CD4-positive, alpha-beta memory T cell (primary cell): ENCODE data around the gene TNFSF13. TPM values are rescaled to one million over a fixed set of nuclear protein-coding genes. Genes with fewer than 3 reads are reported as not detected.
A peak's percentile ranks its signal among the peaks of the same experiment; 100 is the strongest.

Source experiments
- CTCF ChIA-PET: fragments of 350-600 bp; sonication (Branson Sonifier 250); formaldehyde crosslinking; loops from one replicate; lab custom pipeline; 2021; ENCODE audit warnings: inconsistent platforms; ENCODE audit not compliant: partially characterized antibody; lab: Charles Lee
- POLR2A ChIA-PET: fragments of 350-600 bp; sonication (Branson Sonifier 250); formaldehyde crosslinking; loops from one replicate; lab custom pipeline; 2021; ENCODE audit not compliant: partially characterized antibody; lab: Charles Lee
- DNase-seq, 5 donors: peaks; one replicate each; pipeline versions ENCODE4 v3.0.0 to v3.0.0-alpha.2; 2020 to 2022; ENCODE audit warnings: mixed read lengths in 1 of 5
- H3K27ac ChIP-seq: one replicate; pipeline ENCODE4 v1.7.0; 2013; ENCODE audit warnings: low read depth, low read length
- H3K27me3 ChIP-seq: 2 replicates; pipeline ENCODE4 v1.7.0; 2013; ENCODE audit warnings: mild to moderate bottlenecking, low read length, moderate library complexity; ENCODE audit not compliant: insufficient read depth
- H3K36me3 ChIP-seq: 2 replicates; pipeline ENCODE4 v1.7.0; 2013; ENCODE audit warnings: mild to moderate bottlenecking, low read length, moderate library complexity; ENCODE audit not compliant: insufficient read depth
- H3K4me1 ChIP-seq: 2 replicates; pipeline ENCODE4 v1.7.0; 2013; ENCODE audit warnings: mild to moderate bottlenecking, low read length, moderate library complexity; ENCODE audit not compliant: insufficient read depth
- H3K4me3 ChIP-seq, 2 donors: one replicate each; pipeline ENCODE4 v1.7.0; 2013; ENCODE audit warnings: low read length in 2 of 2, mild to moderate bottlenecking in 1 of 2
- H3K9me3 ChIP-seq, 2 donors: one replicate each; pipeline ENCODE4 v1.7.0; 2013; ENCODE audit warnings: low read length in 2 of 2, control low read depth in 1 of 2; ENCODE audit not compliant: control insufficient read depth in 1 of 2
- H3K27ac Mint-ChIP-seq, 7 donors: one replicate each; pipeline ENCODE4 v1.8.0; 2020 to 2021; ENCODE audit warnings: mixed read lengths in 7 of 7, mild to moderate bottlenecking in 6 of 7, inconsistent platforms in 3 of 7, moderate library complexity in 3 of 7
- H3K27me3 Mint-ChIP-seq, 2 donors: one replicate each; pipeline ENCODE4 v1.8.0; 2020 to 2021; ENCODE audit warnings: mixed read lengths in 2 of 2
- H3K36me3 Mint-ChIP-seq, 2 donors: one replicate each; pipeline ENCODE4 v1.8.0; 2020 to 2021; ENCODE audit warnings: mixed read lengths in 2 of 2, inconsistent platforms in 1 of 2, mild to moderate bottlenecking in 1 of 2
- H3K4me1 Mint-ChIP-seq, 4 donors: one replicate each; pipeline ENCODE4 v1.8.0; 2020 to 2021; ENCODE audit warnings: mixed read lengths in 4 of 4, mild to moderate bottlenecking in 1 of 4
- H3K4me3 Mint-ChIP-seq, 8 donors: one replicate each; pipeline ENCODE4 v1.8.0; 2020 to 2021; ENCODE audit warnings: mixed read lengths in 8 of 8, mild to moderate bottlenecking in 7 of 8, moderate library complexity in 6 of 8, inconsistent platforms in 3 of 8
- H3K9me3 Mint-ChIP-seq, 8 donors: one replicate each; pipeline ENCODE4 v1.8.0; 2020 to 2021; ENCODE audit warnings: mixed read lengths in 8 of 8, mild to moderate bottlenecking in 5 of 8, inconsistent platforms in 3 of 8, moderate library complexity in 1 of 8
- intact Hi-C: fragments of 100-400 bp; cut with micrococcal nuclease; formaldehyde crosslinking; loops from one replicate; pipeline ENCODE4 v1.15.1; 2023
- polyA plus RNA-seq, 2 donors: library from polyadenylated mRNA; unstranded; fragments of 300-500 nt; fragmentation: Illumina TruSeq; gene quantifications; one replicate each; pipeline ENCODE4 v1.2.3, GENCODE V29; 2021
- total RNA-seq, 2 experiments: library from RNA; stranded (reverse); gene quantifications; one replicate each; pipeline ENCODE4 v1.2.3, GENCODE V29; 2021

TNFSF13 gene
- total and polyA plus RNA-seq, 4 experiments from 2014 or later, result 0.68 to 3.8 (median 2.9) TPM; not detected in 1

DNA sequence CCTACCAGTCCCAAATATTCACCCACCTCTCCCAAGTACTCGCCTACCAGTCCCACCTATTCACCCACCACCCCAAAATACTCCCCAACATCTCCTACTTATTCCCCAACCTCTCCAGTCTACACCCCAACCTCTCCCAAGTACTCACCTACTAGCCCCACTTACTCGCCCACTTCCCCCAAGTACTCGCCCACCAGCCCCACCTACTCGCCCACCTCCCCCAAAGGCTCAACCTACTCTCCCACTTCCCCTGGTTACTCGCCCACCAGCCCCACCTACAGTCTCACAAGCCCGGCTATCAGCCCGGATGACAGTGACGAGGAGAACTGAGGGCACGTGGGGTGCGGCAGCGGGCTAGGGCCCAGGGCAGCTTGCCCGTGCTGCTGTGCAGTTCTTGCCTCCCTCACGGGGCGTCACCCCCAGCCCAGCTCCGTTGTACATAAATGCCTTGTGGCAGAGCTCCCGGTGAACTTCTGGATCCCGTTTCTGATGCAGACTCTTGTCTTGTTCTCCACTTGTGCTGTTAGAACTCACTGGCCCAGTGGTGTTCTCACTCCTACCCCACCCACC, 44.6 kb upstream of the TNFSF13 start:
- H3K9me3 Mint-ChIP-seq, result no peaks in the 10 kb centered on the region
- H3K27ac Mint-ChIP-seq, result peak overlapping the region in 2 of 7 donors; percentile 43 to 59
- H3K4me3 ChIP-seq, result no peak overlapping the region
- CTCF ChIA-PET, result interaction anchor here (0.7 to 6.9 kb wide), 36 partner anchors 9 to 234 kb away, joined by 3 to 173 read pairs (median 6); partner anchors contain the start of genes ACAP1, SENP3, SOX15 and TMEM102
- H3K36me3 Mint-ChIP-seq, result peaks cover 36 to 58% of the 10 kb centered on the region in 2 donors
- no peaks in the 10 kb centered on the region for H3K4me1 ChIP-seq
- H3K27me3 ChIP-seq, result no peaks in the 10 kb centered on the region
- DNase-seq, result no peak
- no peaks in the 10 kb centered on the region for H3K9me3 ChIP-seq
- H3K36me3 ChIP-seq, result peaks cover 51% of the 10 kb centered on the region
- no peaks in the 10 kb centered on the region for H3K27me3 Mint-ChIP-seq
- H3K4me1 Mint-ChIP-seq, result peaks cover 0 to 2% (median under 1%) of the 10 kb centered on the region in 4 donors
- H3K4me3 Mint-ChIP-seq, result peak overlapping the region in 1 of 8 donors; percentile 35
- no peak overlapping the region for H3K27ac ChIP-seq
- intact Hi-C loops, result loop anchor here (1.0 kb wide), 2 partner anchors 47 to 75 kb away; partner anchors contain the start of gene SENP3
- POLR2A ChIA-PET, result interaction anchor here (0.6 to 4.8 kb wide), 16 partner anchors 10 to 174 kb away, joined by 3 to 40 read pairs (median 4); partner anchors contain the start of genes POLR2A, SENP3, TP53 and WRAP53

DNA sequence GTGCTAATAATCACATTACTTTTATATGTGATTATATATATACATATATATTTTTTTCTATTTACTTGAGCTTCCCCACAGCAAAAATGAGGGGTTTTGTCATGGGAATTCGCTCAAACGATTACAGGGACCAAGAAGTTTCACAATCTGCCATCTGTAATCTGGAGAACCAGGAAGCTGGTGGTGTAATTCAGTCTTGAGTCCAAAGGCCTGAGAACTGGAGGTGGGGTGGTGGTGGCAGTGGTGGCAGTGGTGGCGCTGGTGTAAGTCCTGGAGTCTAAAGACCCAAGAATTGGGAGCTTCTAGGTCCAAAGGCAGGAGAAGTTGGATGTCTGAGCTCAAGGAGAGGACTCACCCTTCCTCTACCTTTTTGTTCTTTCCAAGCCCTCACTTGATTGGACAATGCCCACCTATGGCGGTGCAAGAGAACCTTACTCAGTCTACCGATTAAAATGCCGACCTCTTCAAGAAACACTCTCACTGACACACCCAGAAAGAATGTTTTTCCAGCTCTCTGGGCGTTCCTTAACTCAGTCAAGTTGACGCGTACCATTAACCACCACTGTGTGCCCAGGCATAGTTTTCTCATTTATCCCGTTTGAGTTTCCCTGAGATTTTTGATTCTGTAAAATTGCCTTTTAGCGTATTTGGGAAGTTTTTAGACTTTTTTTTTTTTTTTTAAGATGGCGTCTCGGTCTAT, 42.5 kb upstream of the TNFSF13 start:
- intact Hi-C loops, result loop anchor here (1.0 kb wide), 1 partner anchor 172 kb away; the partner anchor contains the start of gene WRAP53
- no peaks in the 10 kb centered on the region for H3K9me3 ChIP-seq
- H3K4me3 ChIP-seq, result no peak overlapping the region
- H3K36me3 ChIP-seq, result peaks cover 31% of the 10 kb centered on the region
- H3K4me1 Mint-ChIP-seq, result peaks cover 0 to 2% (median 0%) of the 10 kb centered on the region in 4 donors
- no peak for DNase-seq
- POLR2A ChIA-PET, result interaction anchor here (0.6 to 4.8 kb wide), 5 partner anchors 31 to 172 kb away, joined by 3 to 40 read pairs (median 7); partner anchors contain the start of genes SENP3, TP53 and WRAP53
- no peaks in the 10 kb centered on the region for H3K27me3 Mint-ChIP-seq
- H3K36me3 Mint-ChIP-seq, result peaks cover 21 to 37% of the 10 kb centered on the region in 2 donors
- H3K4me1 ChIP-seq, result no peaks in the 10 kb centered on the region
- no peaks in the 10 kb centered on the region for H3K9me3 Mint-ChIP-seq
- H3K4me3 Mint-ChIP-seq, result no peak overlapping the region
- no peaks in the 10 kb centered on the region for H3K27me3 ChIP-seq
- CTCF ChIA-PET, result interaction anchor here (0.8 to 6.9 kb wide), 18 partner anchors 8 to 267 kb away, joined by 3 to 173 read pairs (median 7); partner anchors contain the start of genes ACAP1, SENP3, SOX15 and TMEM102
- H3K27ac Mint-ChIP-seq, result peak overlapping the region in 4 of 7 donors; percentile 17 to 74 (median 50)
- no peak overlapping the region for H3K27ac ChIP-seq

DNA sequence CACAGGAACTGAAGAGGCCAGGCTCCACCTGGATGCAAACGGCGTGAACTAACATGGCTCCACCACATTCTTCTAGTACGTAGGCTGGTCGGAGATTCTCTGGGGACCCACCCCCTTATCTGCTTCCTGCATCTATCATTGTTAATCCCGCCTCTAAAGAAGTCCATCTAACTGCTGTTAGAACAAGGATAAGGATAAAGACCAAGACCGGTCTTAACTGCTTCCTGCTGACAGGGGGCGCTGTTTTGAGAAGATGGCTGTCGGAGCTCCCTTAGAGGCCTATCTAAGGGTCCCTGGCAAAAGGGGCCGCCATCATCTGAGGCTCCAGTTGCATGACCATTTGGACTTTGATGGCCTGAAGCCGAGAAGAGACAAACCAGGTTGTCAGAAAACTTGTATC, 35.5 kb upstream of the TNFSF13 start:
- Mint-ChIP-seq H3K36me3 (no peaks in the 10 kb centered on the region), H3K27me3 (no peaks in the 10 kb centered on the region), H3K27ac (peak overlapping the region in 3 of 7 donors; percentile 17 to 57 (median 45)), H3K4me1 (peaks cover 3 to 6% (median 4%) of the 10 kb centered on the region in 4 donors), H3K4me3 (peak overlapping the region in 1 of 8 donors; percentile 49), H3K9me3 (peaks cover 0 to 8% (median 2%) of the 10 kb centered on the region in 8 donors)
- DNase-seq, result peak; percentile 43 to 60 (median 54)
- CTCF ChIA-PET, result interaction anchor here (0.6 to 6.1 kb wide), 12 partner anchors 8 to 156 kb away, joined by 3 to 64 read pairs (median 4); partner anchors contain the start of gene SENP3
- no peak overlapping the region for H3K27ac ChIP-seq
- no peak overlapping the region for H3K4me3 ChIP-seq
- intact Hi-C loops, result loop anchor here (1.0 kb wide), 1 partner anchor 38 kb away; the partner anchor contains the start of gene SENP3
- POLR2A ChIA-PET, result interaction anchor here (1.2 kb wide), 3 partner anchors 9 to 61 kb away, joined by 3 to 16 read pairs (median 4); partner anchors contain the start of genes MPDU1 and SENP3
- no peaks in the 10 kb centered on the region for H3K27me3 ChIP-seq
- H3K9me3 ChIP-seq, result no peaks in the 10 kb centered on the region
- peaks cover 4% of the 10 kb centered on the region for H3K4me1 ChIP-seq
- H3K36me3 ChIP-seq, result no peaks in the 10 kb centered on the region

DNA sequence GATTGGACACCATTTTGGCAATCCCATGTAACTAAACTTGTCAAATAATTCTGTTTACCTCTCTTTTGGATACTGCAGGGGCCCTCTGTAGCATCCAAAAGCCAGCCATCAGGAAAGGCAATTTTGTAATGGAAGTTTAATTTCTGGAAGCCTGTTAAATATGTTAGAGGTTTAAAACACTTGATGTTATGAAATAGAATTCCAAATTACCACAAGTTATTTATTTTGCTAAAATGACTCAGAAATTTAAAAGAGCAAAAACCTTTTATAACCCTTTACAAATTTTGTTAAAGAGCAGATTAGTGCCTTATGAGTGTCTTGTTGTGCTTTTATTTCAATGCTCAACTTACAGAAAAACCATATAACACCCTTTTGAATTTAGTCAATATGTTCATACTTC, 29.7 kb upstream of the TNFSF13 start:
- no peaks in the 10 kb centered on the region for H3K4me1 Mint-ChIP-seq
- H3K27me3 Mint-ChIP-seq, result no peaks in the 10 kb centered on the region
- peaks cover 0 to 4% of the 10 kb centered on the region in 2 donors for H3K36me3 Mint-ChIP-seq
- CTCF ChIA-PET, result no interaction called here
- no peaks in the 10 kb centered on the region for H3K4me1 ChIP-seq
- DNase-seq, result no peak
- H3K27me3 ChIP-seq, result no peaks in the 10 kb centered on the region
- H3K9me3 Mint-ChIP-seq, result peaks cover 0 to 29% (median 7%) of the 10 kb centered on the region in 8 donors
- H3K4me3 Mint-ChIP-seq, result no peak overlapping the region
- intact Hi-C loops, result no loop called here
- H3K27ac ChIP-seq, result no peak overlapping the region
- H3K36me3 ChIP-seq, result no peaks in the 10 kb centered on the region
- H3K27ac Mint-ChIP-seq, result no peak overlapping the region
- no peak overlapping the region for H3K4me3 ChIP-seq
- H3K9me3 ChIP-seq, result no peaks in the 10 kb centered on the region
- POLR2A ChIA-PET, result no interaction called here

DNA sequence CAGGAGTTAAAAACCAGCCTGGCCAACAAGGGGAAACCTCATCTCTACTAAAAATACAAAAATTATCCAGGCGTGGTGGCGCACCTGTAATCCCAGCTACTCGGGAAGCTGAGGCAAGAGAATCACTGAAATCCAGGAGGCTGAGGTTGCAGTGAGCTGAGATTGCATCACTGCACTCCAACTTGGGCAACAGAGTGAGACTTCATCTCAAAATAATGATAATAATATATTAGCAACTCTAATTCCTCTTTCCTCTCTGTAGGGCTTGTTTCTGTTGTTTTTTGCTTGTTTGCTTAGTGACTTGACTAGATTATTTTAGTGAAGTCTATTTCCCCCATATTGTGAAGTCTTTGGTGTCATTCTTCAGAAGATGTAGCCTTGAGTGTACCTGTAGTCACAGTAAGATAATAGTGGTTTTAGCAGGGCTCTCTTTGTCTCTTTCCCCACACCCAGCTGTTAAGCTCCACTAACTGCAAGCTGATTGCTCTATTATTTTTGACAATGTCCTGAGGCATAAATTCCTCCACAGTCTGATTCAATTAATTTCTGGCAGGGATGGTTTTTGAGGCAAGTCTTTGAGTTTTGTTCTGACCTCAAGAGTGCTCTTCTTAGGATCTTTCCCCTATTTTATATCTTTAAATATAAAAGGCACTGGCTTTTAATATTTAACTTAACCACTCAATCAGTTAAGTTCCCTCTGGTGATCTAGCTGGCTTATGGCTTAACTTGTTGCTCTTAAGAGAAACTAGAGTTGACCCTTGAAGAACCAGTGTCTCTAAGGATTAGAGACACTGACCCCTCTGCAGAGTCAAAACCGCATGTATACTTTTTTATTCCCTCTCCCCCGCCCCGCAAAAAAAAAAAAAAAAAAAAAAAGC, 28.3 kb upstream of the TNFSF13 start:
- H3K4me3 ChIP-seq, result no peak overlapping the region
- Mint-ChIP-seq H3K4me1 (no peaks in the 10 kb centered on the region), H3K36me3 (peaks cover 0 to 4% of the 10 kb centered on the region in 2 donors), H3K27ac (no peak overlapping the region), H3K9me3 (peaks cover 0 to 29% (median 7%) of the 10 kb centered on the region in 8 donors), H3K4me3 (no peak overlapping the region), H3K27me3 (no peaks in the 10 kb centered on the region)
- ChIA-PET POLR2A (interaction anchor here (0.6 kb wide), 2 partner anchors 120 to 194 kb away, joined by 3 read pairs; no protein-coding TSS in a partner anchor), CTCF (interaction anchor here (2.8 kb wide), 1 partner anchor 31 kb away, joined by 11 read pairs; no protein-coding TSS in a partner anchor)
- H3K36me3 ChIP-seq, result no peaks in the 10 kb centered on the region
- no peaks in the 10 kb centered on the region for H3K27me3 ChIP-seq
- intact Hi-C loops, result no loop called here
- H3K9me3 ChIP-seq, result no peaks in the 10 kb centered on the region
- DNase-seq, result no peak
- no peak overlapping the region for H3K27ac ChIP-seq
- no peaks in the 10 kb centered on the region for H3K4me1 ChIP-seq

DNA sequence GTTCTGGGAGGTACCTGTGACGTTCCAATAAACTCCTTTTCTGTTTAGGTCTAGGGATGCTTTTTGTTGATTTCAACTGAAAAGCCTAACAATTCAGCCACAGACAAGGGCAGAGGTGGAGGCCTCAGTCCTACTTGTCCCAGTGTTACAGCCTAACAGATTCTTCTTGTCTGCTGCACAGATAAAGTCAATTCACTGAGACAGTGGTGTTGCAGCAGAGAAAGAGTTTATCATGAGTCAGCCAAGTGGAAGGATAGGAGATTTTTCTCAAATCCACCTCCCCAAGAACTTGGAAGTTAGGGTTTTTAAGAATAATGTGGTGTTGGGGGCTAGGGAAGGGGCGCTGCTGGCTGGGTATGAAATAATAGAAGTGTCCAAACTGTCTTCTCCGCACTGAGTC, 20.5 kb upstream of the TNFSF13 start:
- no peaks in the 10 kb centered on the region for H3K4me1 Mint-ChIP-seq
- peaks cover 0 to 2% of the 10 kb centered on the region in 2 donors for H3K27me3 Mint-ChIP-seq
- no peaks in the 10 kb centered on the region for H3K4me1 ChIP-seq
- peaks cover 0 to 10% of the 10 kb centered on the region in 2 donors for H3K9me3 ChIP-seq
- peaks cover 0 to 5% (median 0%) of the 10 kb centered on the region in 8 donors for H3K9me3 Mint-ChIP-seq
- H3K4me3 Mint-ChIP-seq, result no peak overlapping the region
- no peaks in the 10 kb centered on the region for H3K27me3 ChIP-seq
- H3K27ac Mint-ChIP-seq, result peak overlapping the region in 1 of 7 donors; percentile 19
- no peak for DNase-seq
- no peaks in the 10 kb centered on the region for H3K36me3 Mint-ChIP-seq
- intact Hi-C loops, result no loop called here
- H3K4me3 ChIP-seq, result no peak overlapping the region
- CTCF ChIA-PET, result interaction anchor here (1.3 kb wide), 1 partner anchor 22 kb away, joined by 4 read pairs; no protein-coding TSS in a partner anchor
- POLR2A ChIA-PET, result no interaction called here
- no peak overlapping the region for H3K27ac ChIP-seq
- no peaks in the 10 kb centered on the region for H3K36me3 ChIP-seq
